Measurements from ENCODE around the gene NAPG. TPM values are rescaled to one million over a fixed set of nuclear protein-coding genes. Genes with fewer than 3 reads are reported as not detected.

NAPG gene
- total RNA-seq, 4 donors from 2014 or later: 25.7 to 37.7 (median 32.7) TPM

DNA sequence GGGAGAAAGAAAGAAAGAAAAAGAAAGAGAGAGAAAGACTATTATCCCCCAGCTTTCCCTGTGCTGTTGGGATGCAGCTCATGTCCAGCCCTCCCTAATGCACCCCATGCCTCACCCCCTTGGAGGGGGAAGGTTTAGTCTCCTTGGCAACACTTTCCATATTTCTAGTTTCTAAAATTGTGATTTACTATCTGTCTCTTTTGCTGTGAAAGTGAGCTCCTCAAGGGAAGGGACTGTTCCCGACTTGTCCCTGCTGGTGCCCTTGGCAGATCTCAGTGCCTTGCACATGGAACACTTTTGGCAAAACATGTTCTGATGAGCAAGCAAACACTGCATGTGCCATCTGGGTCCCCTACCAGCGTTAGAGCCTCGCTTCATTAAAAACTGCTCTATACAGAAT is 11.7 kb upstream of the NAPG start:
- DNase-seq (ENCODE audit: low spot score) (no peak), ATAC-seq (ENCODE audit: low FRiP score) (no peak)
- TF ChIP-seq, protein P1, sequence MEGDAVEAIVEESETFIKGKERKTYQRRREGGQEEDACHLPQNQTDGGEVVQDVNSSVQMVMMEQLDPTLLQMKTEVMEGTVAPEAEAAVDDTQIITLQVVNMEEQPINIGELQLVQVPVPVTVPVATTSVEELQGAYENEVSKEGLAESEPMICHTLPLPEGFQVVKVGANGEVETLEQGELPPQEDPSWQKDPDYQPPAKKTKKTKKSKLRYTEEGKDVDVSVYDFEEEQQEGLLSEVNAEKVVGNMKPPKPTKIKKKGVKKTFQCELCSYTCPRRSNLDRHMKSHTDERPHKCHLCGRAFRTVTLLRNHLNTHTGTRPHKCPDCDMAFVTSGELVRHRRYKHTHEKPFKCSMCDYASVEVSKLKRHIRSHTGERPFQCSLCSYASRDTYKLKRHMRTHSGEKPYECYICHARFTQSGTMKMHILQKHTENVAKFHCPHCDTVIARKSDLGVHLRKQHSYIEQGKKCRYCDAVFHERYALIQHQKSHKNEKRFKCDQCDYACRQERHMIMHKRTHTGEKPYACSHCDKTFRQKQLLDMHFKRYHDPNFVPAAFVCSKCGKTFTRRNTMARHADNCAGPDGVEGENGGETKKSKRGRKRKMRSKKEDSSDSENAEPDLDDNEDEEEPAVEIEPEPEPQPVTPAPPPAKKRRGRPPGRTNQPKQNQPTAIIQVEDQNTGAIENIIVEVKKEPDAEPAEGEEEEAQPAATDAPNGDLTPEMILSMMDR (IDR thresholded peaks at IDR 0.05): no peak

DNA sequence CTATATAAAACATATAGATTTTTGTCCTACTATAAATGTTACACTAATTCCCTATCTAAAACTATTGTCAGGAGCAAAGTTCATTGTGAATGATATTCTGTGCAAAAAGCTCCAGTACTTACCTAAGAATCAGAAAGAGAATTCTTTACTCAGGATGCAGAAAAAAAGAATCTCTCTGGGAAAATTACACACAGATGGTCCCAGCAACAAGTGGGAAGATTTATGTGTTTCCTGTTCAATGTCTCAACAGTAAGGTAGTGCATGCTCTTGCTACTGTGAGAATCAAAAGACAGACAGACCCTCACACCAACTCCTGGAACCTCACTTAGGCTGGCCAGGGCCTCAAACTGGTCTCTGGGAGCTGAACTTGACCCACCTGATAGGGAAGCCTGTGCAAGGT is 11.2 kb upstream of the NAPG start:
- TF ChIP-seq, protein P1 (IDR thresholded peaks at IDR 0.05): no peak
- ATAC-seq (ENCODE audit: low FRiP score) (no peak), DNase-seq (ENCODE audit: low spot score) (no peak)

DNA sequence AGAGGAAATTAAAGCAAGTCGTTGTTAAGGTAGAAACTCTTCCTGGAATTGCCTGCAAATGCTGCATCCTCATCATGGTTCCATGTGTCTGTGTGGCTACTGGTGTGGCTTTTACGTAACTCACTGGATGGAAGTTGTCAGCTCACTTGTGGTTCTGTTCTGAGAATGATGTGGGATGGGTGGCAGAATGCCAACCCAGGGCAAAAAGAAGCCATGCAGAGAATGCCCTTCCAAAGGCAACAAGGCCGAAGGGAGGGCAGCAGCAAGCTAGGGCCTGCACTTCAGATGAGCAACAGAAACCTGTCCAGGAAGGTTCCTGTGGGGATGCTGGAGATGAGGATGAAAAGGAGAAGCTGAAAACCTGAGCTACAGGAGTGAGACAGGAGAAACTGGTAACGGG is 10.4 kb upstream of the NAPG start:
- ATAC-seq (ENCODE audit: low FRiP score): no peak
- TF ChIP-seq, protein P1 (IDR thresholded peaks at IDR 0.05): no peak
- no peak for DNase-seq (ENCODE audit: low spot score)

DNA sequence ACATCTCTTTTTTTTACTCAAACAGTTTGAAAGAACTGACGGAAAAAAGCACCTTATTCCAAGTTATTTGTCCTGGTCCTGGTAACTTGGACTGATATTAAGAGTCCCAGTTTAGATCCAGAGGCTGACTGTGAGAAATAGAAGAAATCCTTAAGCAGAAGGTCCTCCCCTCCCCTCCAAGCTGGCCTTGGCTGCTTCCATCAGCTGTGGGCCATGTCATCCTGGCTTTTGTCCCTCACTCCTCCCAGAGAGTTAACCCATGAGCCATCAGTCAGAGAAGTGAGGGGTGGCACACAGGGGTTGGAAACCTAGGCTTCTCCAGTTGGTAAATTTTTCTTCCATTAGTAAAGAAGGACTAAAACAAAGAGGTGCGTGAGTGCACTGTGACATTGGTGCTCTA is 9.7 kb upstream of the NAPG start:
- TF ChIP-seq, protein P1 (IDR thresholded peaks at IDR 0.05): no peak
- ATAC-seq (ENCODE audit: low FRiP score): no peak
- DNase-seq (ENCODE audit: low spot score): no peak

DNA sequence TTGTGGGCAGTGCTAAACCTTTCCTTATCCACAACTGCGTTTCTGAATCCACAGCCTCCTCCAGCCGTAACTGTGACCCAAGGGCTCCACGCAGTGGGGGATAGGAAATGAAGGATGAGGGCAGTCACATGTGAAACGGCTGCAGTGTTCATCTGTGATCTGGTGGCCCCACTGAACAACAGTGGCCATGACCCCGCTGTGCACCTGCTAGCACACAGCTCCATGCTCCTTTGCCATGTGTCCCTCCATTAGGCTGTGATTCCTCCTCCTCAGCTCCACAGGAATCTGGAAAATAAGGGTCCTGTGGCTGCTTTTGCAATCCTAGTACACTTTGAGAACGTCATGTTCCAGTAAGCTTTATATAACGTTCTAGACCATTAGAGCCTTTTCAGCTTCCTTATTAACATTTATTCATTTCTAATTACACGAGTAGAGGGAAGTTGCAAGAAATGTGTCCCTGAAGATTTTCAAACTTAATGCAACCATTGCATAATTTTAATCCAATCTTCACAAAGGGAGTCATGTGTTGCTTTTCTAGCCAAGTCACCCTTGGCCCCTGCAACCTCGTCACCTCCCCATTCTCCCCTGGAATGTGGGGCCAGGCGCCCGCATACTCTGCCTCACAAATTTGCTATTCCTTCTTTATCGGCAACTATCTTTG is 7.1 kb upstream of the NAPG start:
- no peak for DNase-seq (ENCODE audit: low spot score)
- TF ChIP-seq, protein P1 (IDR thresholded peaks at IDR 0.05): no peak
- ATAC-seq (ENCODE audit: low FRiP score): peak; percentile 34

DNA sequence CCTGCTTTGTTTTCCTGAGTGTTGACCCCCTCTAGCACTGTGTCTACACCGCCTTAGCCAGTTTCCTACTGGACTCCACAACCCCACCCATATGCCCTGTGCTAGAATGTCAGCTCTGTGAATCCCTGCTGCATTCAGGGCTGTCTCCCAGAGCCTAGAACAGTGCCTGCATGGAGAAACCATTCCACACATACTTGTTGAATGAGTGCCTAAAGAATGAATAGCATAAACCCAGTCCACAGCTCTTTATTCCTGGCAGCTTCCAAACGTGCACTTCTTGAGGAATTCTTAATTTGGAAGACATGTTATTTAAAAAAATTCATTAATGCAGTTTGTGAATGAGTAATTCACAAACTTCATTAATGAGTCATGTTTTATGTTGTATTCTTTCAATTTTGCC is 6.5 kb upstream of the NAPG start:
- ATAC-seq (ENCODE audit: low FRiP score) (no peak), DNase-seq (ENCODE audit: low spot score) (no peak)
- TF ChIP-seq, protein P1 (IDR thresholded peaks at IDR 0.05): no peak
